ENCODE measurements around the gene ENG.

ENG gene

DNA sequence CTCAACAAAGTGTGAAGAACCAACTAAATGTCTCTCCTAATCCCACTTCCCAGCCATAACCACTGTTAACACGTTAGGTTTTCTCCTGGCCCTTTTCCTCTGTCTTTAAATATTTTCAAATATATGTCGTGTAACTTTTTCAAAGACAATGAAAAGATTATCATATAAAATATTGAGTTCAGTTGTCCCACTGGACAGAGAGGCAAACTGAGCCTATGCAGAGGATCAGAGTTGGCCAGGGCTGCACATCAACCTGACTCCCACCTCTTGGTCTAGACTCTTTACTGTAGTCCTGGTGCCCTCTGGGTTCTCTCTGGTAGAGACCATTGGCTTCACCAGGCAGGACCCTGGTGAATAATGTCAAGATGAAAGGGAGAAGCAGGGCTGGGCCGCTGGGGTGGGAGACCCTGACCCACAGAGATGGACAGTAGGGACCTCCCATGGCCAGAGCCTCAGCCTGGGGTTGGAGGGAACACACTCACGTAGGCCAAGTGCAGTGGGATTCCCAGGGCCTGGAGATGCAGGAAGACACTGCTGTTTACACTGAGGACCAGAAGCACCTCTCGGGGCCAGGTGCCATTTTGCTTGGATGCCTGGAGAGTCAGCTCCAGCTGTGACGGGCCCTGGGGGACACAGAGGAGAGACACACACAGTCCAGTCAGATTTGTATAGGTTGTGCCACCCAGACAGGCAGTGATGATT lies 25.1 kb downstream of the ENG start:
- Histone ChIP-seq H3K9ac (ENCODE audit: low read depth in 1 of 2, low read length in 2 of 2) (no peak overlapping the region), H3K27ac (ENCODE audit: low read depth, low read length) (peak overlapping the region; percentile 10), H3K4me3 (ENCODE audit: low read depth in 1 of 2, low read length in 2 of 2) (no peak overlapping the region), H3K27me3 (ENCODE audit: control insufficient read depth in 1 of 2, insufficient read depth in 2 of 2, low read length in 2 of 2) (peaks cover 3 to 4% of the 10 kb centered on the region in 2 donors), H3K4me1 (ENCODE audit: control insufficient read depth in 1 of 2, insufficient read depth in 2 of 2, low read length in 2 of 2) (peaks cover 7 to 22% of the 10 kb centered on the region in 2 donors), H3K36me3 (ENCODE audit: control insufficient read depth in 1 of 2, insufficient read depth in 2 of 2, low read length in 2 of 2) (peaks cover 0 to 17% of the 10 kb centered on the region in 2 donors), H3K9me3 (ENCODE audit: control insufficient read depth in 1 of 2, low read length in 2 of 2) (no peaks in the 10 kb centered on the region)

DNA sequence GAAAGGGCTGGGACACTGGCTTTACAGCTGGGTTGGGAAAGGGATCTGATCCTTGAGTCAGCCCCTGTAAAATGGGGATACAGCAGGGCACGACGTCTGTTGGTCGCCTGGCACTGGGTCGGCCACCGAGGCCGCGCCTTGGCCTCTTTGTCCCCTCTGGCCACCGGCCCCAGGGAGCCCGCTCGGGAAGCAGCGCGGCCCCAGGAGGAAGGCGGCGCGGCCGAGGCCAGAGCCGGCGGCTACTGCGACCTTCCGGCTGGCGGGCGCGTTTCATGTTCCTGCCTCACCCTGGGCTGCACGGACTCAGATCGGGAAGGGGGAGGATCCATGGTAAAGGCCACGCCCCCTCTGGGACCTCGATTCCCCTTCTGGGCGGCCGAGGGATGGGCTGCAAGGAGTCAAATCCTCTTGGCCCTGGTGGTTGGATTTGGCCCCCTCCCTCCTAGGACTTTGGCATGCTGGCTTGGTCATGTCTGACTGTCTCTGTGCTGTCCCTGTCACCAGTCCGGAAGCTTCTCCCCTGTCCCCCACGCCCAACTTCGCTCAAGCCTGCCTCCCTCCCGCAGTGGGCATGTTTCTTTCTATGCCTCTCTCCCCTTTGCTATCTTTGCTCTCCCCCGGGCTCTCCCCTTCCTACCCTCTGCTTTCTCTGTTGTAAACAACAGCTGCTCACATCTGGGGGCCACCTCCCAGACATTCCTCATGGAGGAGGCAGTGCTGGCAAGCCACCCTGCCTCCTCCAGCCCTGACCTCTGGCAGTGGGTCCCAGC lies 26.0 kb downstream of the ENG start:
- Histone ChIP-seq H3K9me3 (ENCODE audit: control insufficient read depth in 1 of 2, low read length in 2 of 2) (no peaks in the 10 kb centered on the region), H3K4me3 (ENCODE audit: low read depth in 1 of 2, low read length in 2 of 2) (peak overlapping the region; percentile 48 to 56), H3K27ac (ENCODE audit: low read depth, low read length) (peak overlapping the region; percentile 20), H3K27me3 (ENCODE audit: control insufficient read depth in 1 of 2, insufficient read depth in 2 of 2, low read length in 2 of 2) (peaks cover 3 to 4% of the 10 kb centered on the region in 2 donors), H3K36me3 (ENCODE audit: control insufficient read depth in 1 of 2, insufficient read depth in 2 of 2, low read length in 2 of 2) (peaks cover 0 to 22% of the 10 kb centered on the region in 2 donors), H3K4me1 (ENCODE audit: control insufficient read depth in 1 of 2, insufficient read depth in 2 of 2, low read length in 2 of 2) (peaks cover 7 to 22% of the 10 kb centered on the region in 2 donors), H3K9ac (ENCODE audit: low read depth in 1 of 2, low read length in 2 of 2) (peak overlapping the region; percentile 51 to 55)

DNA sequence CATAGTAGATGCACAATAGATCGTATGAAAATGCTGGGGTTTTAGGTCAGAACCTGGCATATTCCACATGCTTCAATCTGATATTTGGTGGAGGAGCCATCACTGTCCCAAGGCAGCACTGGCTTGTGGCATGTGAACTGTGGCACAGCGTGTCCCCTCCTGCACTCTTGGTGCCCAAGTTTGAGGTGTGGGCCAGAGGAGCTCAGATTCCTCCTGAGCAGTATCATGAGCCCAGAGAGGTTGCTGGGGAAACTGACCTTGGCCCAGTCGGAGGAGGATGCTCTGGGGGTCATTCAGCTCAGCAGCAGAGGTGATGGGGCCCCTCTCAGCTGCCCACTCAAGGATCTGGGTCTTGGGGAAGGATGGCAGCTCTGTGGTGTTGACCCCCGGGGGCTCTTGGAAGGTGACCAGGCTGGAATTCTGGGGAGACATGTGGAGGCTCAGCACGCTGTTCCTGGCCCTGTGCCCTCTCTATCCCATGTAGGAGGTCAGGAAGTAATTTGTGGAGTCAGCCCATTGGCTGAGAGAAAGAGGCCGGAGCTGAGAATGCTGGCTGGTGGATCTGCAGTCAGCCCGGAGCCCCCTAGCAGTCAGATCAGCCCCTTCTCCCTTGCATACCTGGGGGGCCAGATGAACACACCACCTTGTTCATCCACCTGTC lies 28.1 kb downstream of the ENG start:
- peaks cover 0 to 22% of the 10 kb centered on the region in 2 donors for H3K36me3 ChIP-seq (ENCODE audit: control insufficient read depth in 1 of 2, insufficient read depth in 2 of 2, low read length in 2 of 2)
- H3K27ac ChIP-seq (ENCODE audit: low read depth, low read length): no peak overlapping the region
- no peak overlapping the region for H3K4me3 ChIP-seq (ENCODE audit: low read depth in 1 of 2, low read length in 2 of 2)
- H3K4me1 ChIP-seq (ENCODE audit: control insufficient read depth in 1 of 2, insufficient read depth in 2 of 2, low read length in 2 of 2): peaks cover 7 to 22% of the 10 kb centered on the region in 2 donors
- H3K9ac ChIP-seq (ENCODE audit: low read depth in 1 of 2, low read length in 2 of 2): no peak overlapping the region
- H3K9me3 ChIP-seq (ENCODE audit: control insufficient read depth in 1 of 2, low read length in 2 of 2): no peaks in the 10 kb centered on the region
- peaks cover 3 to 4% of the 10 kb centered on the region in 2 donors for H3K27me3 ChIP-seq (ENCODE audit: control insufficient read depth in 1 of 2, insufficient read depth in 2 of 2, low read length in 2 of 2)

- Histone ChIP-seq H3K4me3 (ENCODE audit: low read depth in 1 of 2, low read length in 2 of 2) (no peak overlapping the region), H3K9me3 (ENCODE audit: control insufficient read depth in 1 of 2, low read length in 2 of 2) (no peaks in the 10 kb centered on the region), H3K4me1 (ENCODE audit: control insufficient read depth in 1 of 2, insufficient read depth in 2 of 2, low read length in 2 of 2) (peaks cover 7 to 22% of the 10 kb centered on the region in 2 donors), H3K9ac (ENCODE audit: low read depth in 1 of 2, low read length in 2 of 2) (no peak overlapping the region), H3K36me3 (ENCODE audit: control insufficient read depth in 1 of 2, insufficient read depth in 2 of 2, low read length in 2 of 2) (peaks cover 0 to 22% of the 10 kb centered on the region in 2 donors), H3K27ac (ENCODE audit: low read depth, low read length) (no peak overlapping the region), H3K27me3 (ENCODE audit: control insufficient read depth in 1 of 2, insufficient read depth in 2 of 2, low read length in 2 of 2) (peaks cover 3 to 4% of the 10 kb centered on the region in 2 donors)
These were observed 29.0 kb downstream of the ENG start for GRCh38 chr9:127825319-127826051.

GRCh38 chr9:127822108-127822507 lies 32.4 kb downstream of the ENG start:
- Histone ChIP-seq H3K27ac (ENCODE audit: low read depth, low read length) (no peak overlapping the region), H3K9ac (ENCODE audit: low read depth in 1 of 2, low read length in 2 of 2) (no peak overlapping the region), H3K36me3 (ENCODE audit: control insufficient read depth in 1 of 2, insufficient read depth in 2 of 2, low read length in 2 of 2) (peaks cover 4 to 41% of the 10 kb centered on the region in 2 donors), H3K9me3 (ENCODE audit: control insufficient read depth in 1 of 2, low read length in 2 of 2) (no peaks in the 10 kb centered on the region), H3K4me1 (ENCODE audit: control insufficient read depth in 1 of 2, insufficient read depth in 2 of 2, low read length in 2 of 2) (peaks cover 0 to 3% of the 10 kb centered on the region in 2 donors), H3K27me3 (ENCODE audit: control insufficient read depth in 1 of 2, insufficient read depth in 2 of 2, low read length in 2 of 2) (peaks cover 3 to 4% of the 10 kb centered on the region in 2 donors), H3K4me3 (ENCODE audit: low read depth in 1 of 2, low read length in 2 of 2) (no peak overlapping the region)

GRCh38 chr9:127818574-127818973 lies 35.9 kb downstream of the ENG start:
- Histone ChIP-seq H3K9me3 (ENCODE audit: control insufficient read depth in 1 of 2, low read length in 2 of 2) (no peaks in the 10 kb centered on the region), H3K27ac (ENCODE audit: low read depth, low read length) (no peak overlapping the region), H3K4me3 (ENCODE audit: low read depth in 1 of 2, low read length in 2 of 2) (no peak overlapping the region), H3K27me3 (ENCODE audit: control insufficient read depth in 1 of 2, insufficient read depth in 2 of 2, low read length in 2 of 2) (no peaks in the 10 kb centered on the region), H3K9ac (ENCODE audit: low read depth in 1 of 2, low read length in 2 of 2) (no peak overlapping the region), H3K4me1 (ENCODE audit: control insufficient read depth in 1 of 2, insufficient read depth in 2 of 2, low read length in 2 of 2) (no peaks in the 10 kb centered on the region), H3K36me3 (ENCODE audit: control insufficient read depth in 1 of 2, insufficient read depth in 2 of 2, low read length in 2 of 2) (peaks cover 8 to 50% of the 10 kb centered on the region in 2 donors)

- H3K27ac ChIP-seq (ENCODE audit: low read depth, low read length): no peak overlapping the region
- H3K4me1 ChIP-seq (ENCODE audit: control insufficient read depth in 1 of 2, insufficient read depth in 2 of 2, low read length in 2 of 2): no peaks in the 10 kb centered on the region
- H3K27me3 ChIP-seq (ENCODE audit: control insufficient read depth in 1 of 2, insufficient read depth in 2 of 2, low read length in 2 of 2): no peaks in the 10 kb centered on the region
- no peak overlapping the region for H3K9ac ChIP-seq (ENCODE audit: low read depth in 1 of 2, low read length in 2 of 2)
- no peaks in the 10 kb centered on the region for H3K9me3 ChIP-seq (ENCODE audit: control insufficient read depth in 1 of 2, low read length in 2 of 2)
- no peak overlapping the region for H3K4me3 ChIP-seq (ENCODE audit: low read depth in 1 of 2, low read length in 2 of 2)
- peaks cover 12 to 56% of the 10 kb centered on the region in 2 donors for H3K36me3 ChIP-seq (ENCODE audit: control insufficient read depth in 1 of 2, insufficient read depth in 2 of 2, low read length in 2 of 2)
These were observed 36.5 kb downstream of the ENG start for GRCh38 chr9:127817881-127818434.

DNA sequence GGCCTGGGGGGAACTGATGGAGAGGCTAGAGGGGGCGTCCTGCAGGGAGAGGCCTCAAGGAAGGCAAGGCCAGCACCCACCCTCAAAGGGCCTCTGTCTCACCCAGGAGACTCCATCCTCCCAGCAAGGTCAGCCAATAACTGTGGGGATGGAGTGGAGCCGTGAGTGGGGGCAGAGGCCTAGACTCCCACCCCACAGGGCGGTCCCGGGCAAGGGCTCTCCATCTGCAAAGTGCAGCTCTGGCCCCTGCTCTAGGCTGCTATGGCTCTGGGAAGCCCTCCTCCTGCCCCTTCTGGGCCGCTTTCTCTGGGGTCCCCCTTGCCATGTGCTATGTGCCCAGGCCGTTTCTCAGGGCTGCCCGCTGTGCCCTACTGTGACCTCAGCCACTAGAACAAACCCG lies 37.7 kb downstream of the ENG start:
- no peaks in the 10 kb centered on the region for H3K27me3 ChIP-seq (ENCODE audit: control insufficient read depth in 1 of 2, insufficient read depth in 2 of 2, low read length in 2 of 2)
- no peaks in the 10 kb centered on the region for H3K9me3 ChIP-seq (ENCODE audit: control insufficient read depth in 1 of 2, low read length in 2 of 2)
- H3K9ac ChIP-seq (ENCODE audit: low read depth in 1 of 2, low read length in 2 of 2): no peak overlapping the region
- no peaks in the 10 kb centered on the region for H3K4me1 ChIP-seq (ENCODE audit: control insufficient read depth in 1 of 2, insufficient read depth in 2 of 2, low read length in 2 of 2)
- no peak overlapping the region for H3K4me3 ChIP-seq (ENCODE audit: low read depth in 1 of 2, low read length in 2 of 2)
- no peak overlapping the region for H3K27ac ChIP-seq (ENCODE audit: low read depth, low read length)
- peaks cover 13 to 60% of the 10 kb centered on the region in 2 donors for H3K36me3 ChIP-seq (ENCODE audit: control insufficient read depth in 1 of 2, insufficient read depth in 2 of 2, low read length in 2 of 2)

- Histone ChIP-seq H3K36me3 (ENCODE audit: control insufficient read depth in 1 of 2, insufficient read depth in 2 of 2, low read length in 2 of 2) (peaks cover 13 to 60% of the 10 kb centered on the region in 2 donors), H3K27ac (ENCODE audit: low read depth, low read length) (no peak overlapping the region)
These were observed 38.1 kb downstream of the ENG start for GRCh38 chr9:127816362-127816725.

More at GRCh38 chr9:127816362-127816725, 38.1 kb downstream of the ENG start:
- H3K27me3 ChIP-seq (ENCODE audit: control insufficient read depth in 1 of 2, insufficient read depth in 2 of 2, low read length in 2 of 2): no peaks in the 10 kb centered on the region
- H3K4me3 ChIP-seq (ENCODE audit: low read depth in 1 of 2, low read length in 2 of 2): no peak overlapping the region
- H3K9me3 ChIP-seq (ENCODE audit: control insufficient read depth in 1 of 2, low read length in 2 of 2): no peaks in the 10 kb centered on the region
- no peak overlapping the region for H3K9ac ChIP-seq (ENCODE audit: low read depth in 1 of 2, low read length in 2 of 2)
- no peaks in the 10 kb centered on the region for H3K4me1 ChIP-seq (ENCODE audit: control insufficient read depth in 1 of 2, insufficient read depth in 2 of 2, low read length in 2 of 2)
